Measurements from ENCODE around the gene ADO. TPM values are rescaled to one million over a fixed set of nuclear protein-coding genes. Genes with fewer than 3 reads are reported as not detected.
A peak's percentile ranks its signal among the peaks of the same experiment; 100 is the strongest.

Gene ADO
- total and polyA plus RNA-seq, 12 donors, result 5.3 to 27.2 (median 23.7) TPM

DNA sequence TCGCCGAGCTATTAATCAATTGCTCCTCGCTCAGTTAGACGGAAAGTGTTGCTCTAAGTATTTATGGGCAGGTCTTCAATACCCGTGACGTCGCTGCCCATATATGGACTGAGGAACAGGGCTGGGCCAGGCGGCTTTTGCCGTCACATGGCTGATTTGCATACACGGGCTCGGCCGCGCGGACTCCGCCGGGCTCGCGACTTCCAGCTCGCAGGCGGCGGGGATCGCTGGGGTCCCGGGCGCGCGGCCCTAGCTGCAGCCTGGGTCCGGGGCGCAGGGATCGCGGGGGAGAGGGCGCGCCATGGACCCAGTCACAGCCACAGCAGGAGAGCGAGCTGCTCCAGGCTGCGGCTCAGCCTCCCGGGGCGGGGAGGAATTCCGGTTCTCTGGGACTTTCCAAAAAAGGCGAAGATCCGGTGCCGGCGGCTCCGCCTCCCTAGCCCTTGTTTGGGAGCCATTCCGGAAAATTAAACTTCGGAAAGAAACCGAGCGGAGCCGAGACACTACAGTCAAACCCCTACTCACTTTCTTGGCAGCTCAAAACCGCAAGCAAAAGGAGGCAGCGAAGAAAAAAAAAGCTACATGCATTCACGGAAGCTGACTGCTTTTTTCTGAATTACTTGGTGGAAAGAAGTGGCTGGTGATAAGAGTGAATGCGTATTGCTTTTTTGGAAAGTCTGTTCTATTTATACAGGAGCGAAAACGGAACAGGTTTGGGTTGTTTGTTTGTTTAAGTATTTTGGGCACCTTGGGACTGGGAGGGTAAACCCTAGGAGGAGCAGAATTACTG, 12.0 kb downstream of the ADO start, which contains the start of gene EGR2:
EGR2 (minus strand) TSS at position 36 of the 790 bp plus-strand sequence. CDS start 337 bp downstream, outside the sequence.
- Histone ChIP-seq H3K4me1 (replicated peaks in 1 of 2) (peaks cover 31 to 32% of the 10 kb centered on the region in 2 donors), H3K36me3 (replicated peaks in 1 of 2) (no peaks in the 10 kb centered on the region), H3K27me3 (peaks cover 28% of the 10 kb centered on the region), H3K4me3 (peak within 1 kb of the TSS in 3 of 4 donors; percentile 23 to 76 (median 59)), H3K27ac (peak within 1 kb of the TSS; percentile 34 to 94 (median 81)), H3K9me3 (replicated peaks in 1 of 3) (no peaks in the 10 kb centered on the region)
- intact Hi-C loops (cut with DNase I), result loop anchor here in 1 of 2 donors (5.0 kb wide), 1 partner anchor 204 kb away; no protein-coding TSS in a partner anchor
- TF ChIP-seq, protein P1, sequence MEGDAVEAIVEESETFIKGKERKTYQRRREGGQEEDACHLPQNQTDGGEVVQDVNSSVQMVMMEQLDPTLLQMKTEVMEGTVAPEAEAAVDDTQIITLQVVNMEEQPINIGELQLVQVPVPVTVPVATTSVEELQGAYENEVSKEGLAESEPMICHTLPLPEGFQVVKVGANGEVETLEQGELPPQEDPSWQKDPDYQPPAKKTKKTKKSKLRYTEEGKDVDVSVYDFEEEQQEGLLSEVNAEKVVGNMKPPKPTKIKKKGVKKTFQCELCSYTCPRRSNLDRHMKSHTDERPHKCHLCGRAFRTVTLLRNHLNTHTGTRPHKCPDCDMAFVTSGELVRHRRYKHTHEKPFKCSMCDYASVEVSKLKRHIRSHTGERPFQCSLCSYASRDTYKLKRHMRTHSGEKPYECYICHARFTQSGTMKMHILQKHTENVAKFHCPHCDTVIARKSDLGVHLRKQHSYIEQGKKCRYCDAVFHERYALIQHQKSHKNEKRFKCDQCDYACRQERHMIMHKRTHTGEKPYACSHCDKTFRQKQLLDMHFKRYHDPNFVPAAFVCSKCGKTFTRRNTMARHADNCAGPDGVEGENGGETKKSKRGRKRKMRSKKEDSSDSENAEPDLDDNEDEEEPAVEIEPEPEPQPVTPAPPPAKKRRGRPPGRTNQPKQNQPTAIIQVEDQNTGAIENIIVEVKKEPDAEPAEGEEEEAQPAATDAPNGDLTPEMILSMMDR (IDR thresholded peaks at IDR 0.05), result no peak
- TF ChIP-seq POLR2A (IDR thresholded peaks at IDR 0.05), result peak in 1 of 2 donors; percentile 42
- peak; percentile 92 to 97 (median 94) for DNase-seq
- WGBS, 4 donors, result 0% methylated on average over 29 to 53 of the region's 53 CpGs

DNA sequence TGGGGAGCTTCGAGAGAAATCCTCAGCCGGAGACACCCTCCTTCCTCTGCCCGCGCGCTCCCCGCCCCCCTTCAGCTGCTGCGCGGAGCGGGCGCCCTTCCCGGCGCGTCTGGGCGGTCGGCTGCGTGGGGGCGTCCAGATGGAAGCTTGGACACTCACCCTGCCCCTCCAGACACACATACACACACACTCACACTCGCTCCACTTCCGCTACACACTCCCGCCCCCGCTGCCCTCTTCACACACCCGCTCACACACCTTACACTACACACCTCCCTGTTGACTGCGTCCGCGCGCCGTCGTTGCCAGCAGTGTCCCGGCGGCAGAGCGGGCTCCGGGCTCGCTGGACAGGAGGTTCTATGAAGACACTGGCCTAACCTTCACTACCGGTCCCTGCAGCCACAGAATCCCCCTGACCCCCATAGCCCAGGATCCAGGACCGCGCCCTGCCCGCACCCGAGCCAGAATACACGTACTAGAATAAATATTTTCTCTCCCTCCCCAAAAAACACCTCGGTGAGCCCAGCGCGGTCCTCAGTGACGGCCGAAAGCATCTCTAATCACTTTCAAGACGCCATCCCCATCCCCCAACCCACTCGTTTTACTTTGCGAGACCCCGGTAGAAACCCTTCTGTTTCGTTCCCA, 12.7 kb downstream of the ADO start:
- Histone ChIP-seq H3K27me3 (peaks cover 28% of the 10 kb centered on the region), H3K4me1 (replicated peaks in 1 of 2) (peaks cover 31 to 32% of the 10 kb centered on the region in 2 donors), H3K36me3 (replicated peaks in 1 of 2) (no peaks in the 10 kb centered on the region), H3K27ac (peak overlapping the region; percentile 34 to 94 (median 81)), H3K9me3 (replicated peaks in 1 of 3) (no peaks in the 10 kb centered on the region), H3K4me3 (peak overlapping the region in 3 of 4 donors; percentile 23 to 76 (median 59))
- 0 to 1% (median 1%) methylated on average over 28 to 49 of the region's 49 CpGs for WGBS, 4 donors
- TF ChIP-seq, protein P1 (IDR thresholded peaks at IDR 0.05), result no peak
- TF ChIP-seq POLR2A (IDR thresholded peaks at IDR 0.05), result no peak
- intact Hi-C loops (cut with DNase I), result loop anchor here in 1 of 2 donors (5.0 kb wide), 1 partner anchor 205 kb away; no protein-coding TSS in a partner anchor
- peak in 5 of 7 donors; percentile 44 to 54 (median 50) for DNase-seq

DNA sequence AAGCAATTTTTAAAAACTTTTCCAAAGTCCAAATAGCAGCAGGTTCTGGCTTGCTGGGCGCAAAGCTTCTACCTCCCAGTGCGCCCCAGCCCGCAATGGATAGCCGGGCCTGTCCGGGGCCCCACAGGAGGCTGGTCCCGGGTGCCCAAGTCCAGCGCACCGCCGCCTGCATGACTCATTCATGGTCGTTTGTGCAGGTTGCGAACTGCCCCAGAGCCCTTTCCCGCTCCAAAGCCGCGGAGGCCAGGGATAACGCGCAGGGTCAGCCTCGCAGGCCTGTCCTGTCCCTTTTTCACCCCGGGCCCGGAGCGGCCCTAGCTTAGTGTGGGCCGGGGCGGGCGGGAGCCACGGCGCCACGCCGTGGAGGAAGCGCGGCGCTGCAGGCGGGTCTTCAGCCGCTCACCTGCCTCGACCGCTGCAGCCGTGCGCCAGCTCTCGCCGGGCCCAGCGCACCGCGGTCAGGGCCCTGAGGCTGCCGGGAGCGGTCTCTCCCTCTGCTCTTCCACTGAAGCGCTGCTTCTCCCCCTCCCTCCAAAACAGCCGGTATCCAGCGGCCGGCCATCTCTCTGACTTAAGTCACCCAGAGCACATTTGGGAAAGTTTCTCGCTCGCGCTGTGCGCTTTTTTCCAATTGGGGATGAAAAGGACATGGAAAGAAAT, 13.4 kb downstream of the ADO start:
- peak overlapping the region in 1 of 5 donors; percentile 90 for H3K27ac ChIP-seq
- TF ChIP-seq, protein P1 (IDR thresholded peaks at IDR 0.05), result peak; percentile 49 to 87 (median 66)
- TF ChIP-seq POLR2A (IDR thresholded peaks at IDR 0.05), result no peak
- H3K36me3 ChIP-seq (replicated peaks in 1 of 2), result no peaks in the 10 kb centered on the region
- intact Hi-C loops (cut with DNase I), result loop anchor here in 1 of 2 donors (5.0 kb wide), 1 partner anchor 206 kb away; no protein-coding TSS in a partner anchor
- 1 to 10% (median 3%) methylated on average over 15 to 51 of the region's 51 CpGs for WGBS, 4 donors
- H3K27me3 ChIP-seq, result peaks cover 28% of the 10 kb centered on the region
- H3K4me1 ChIP-seq (replicated peaks in 1 of 2), result peaks cover 31 to 32% of the 10 kb centered on the region in 2 donors
- peak overlapping the region in 2 of 4 donors; percentile 59 to 76 for H3K4me3 ChIP-seq
- peak; percentile 67 to 79 (median 71) for DNase-seq
- no peaks in the 10 kb centered on the region for H3K9me3 ChIP-seq (replicated peaks in 1 of 3)
